H1 (cell line): ENCODE results near the gene MEGF11. TPM values are rescaled to one million over a fixed set of nuclear protein-coding genes. Genes with fewer than 3 reads are reported as not detected.

ENCODE experiments used
- CTCF ChIA-PET: fragments of 300-600 bp; sonication (Branson Sonifier 250); formaldehyde crosslinking; loops from one replicate; lab custom pipeline; 2021; ENCODE audit not compliant: partially characterized antibody; lab: Charles Lee
- POLR2A ChIA-PET: fragments of 300-600 bp; sonication (Branson Sonifier 250); formaldehyde crosslinking; loops from one replicate; lab custom pipeline; 2021; ENCODE audit warnings: inconsistent platforms; ENCODE audit not compliant: partially characterized antibody; lab: Charles Lee
- DNase-seq, 2 experiments: peaks; one replicate each; pipeline versions ENCODE4 v3.0.0 to v3.0.0-alpha.2; 2010 to 2022; ENCODE audit warnings: low spot score in 2 of 2, low read depth in 1 of 2, mixed read lengths in 1 of 2
- FAIRE-seq: peaks from 2 replicates; lab custom pipeline; 2011; peaks lifted over from hg19 to GRCh38; lab: Jason Lieb, UNC
- H2AFZ ChIP-seq: 2 replicates; pipeline ENCODE4 v1.8.1; 2012; ENCODE audit warnings: low read length, inconsistent platforms
- H2AK5ac ChIP-seq: 2 replicates; pipeline ENCODE4 v1.6.1; 2013; ENCODE audit warnings: low read depth, low read length
- H2BK120ac ChIP-seq: replicated peaks from 2 replicates; pipeline ENCODE3; 2013; ENCODE audit warnings: low read depth, low read length, inconsistent platforms
- H2BK12ac ChIP-seq: 2 replicates; pipeline ENCODE4 v1.6.1; 2013; ENCODE audit warnings: low read depth, low read length
- H2BK15ac ChIP-seq: 2 replicates; pipeline ENCODE4 v1.6.1; 2013; ENCODE audit warnings: low read length
- H2BK20ac ChIP-seq: 2 replicates; pipeline ENCODE4 v1.6.1; 2013; ENCODE audit warnings: low read length
- H2BK5ac ChIP-seq: 2 replicates; pipeline ENCODE4 v1.6.1; 2013; ENCODE audit warnings: low read depth, low read length
- H3K14ac ChIP-seq: 2 replicates; pipeline ENCODE4 v1.6.1; 2013; ENCODE audit warnings: inconsistent platforms; ENCODE audit not compliant: insufficient read length
- H3K18ac ChIP-seq: 2 replicates; pipeline ENCODE4 v1.6.1; 2013; ENCODE audit warnings: low read length; ENCODE audit errors: extremely low read depth
- H3K23ac ChIP-seq: 2 replicates; pipeline ENCODE4 v1.6.1; 2013; ENCODE audit warnings: inconsistent platforms; ENCODE audit not compliant: insufficient read length
- H3K23me2 ChIP-seq: 2 replicates; pipeline ENCODE4 v1.6.1; 2013; ENCODE audit warnings: low read depth, low read length
- H3K27ac ChIP-seq: 2 replicates; pipeline ENCODE4 v1.6.1; 2011; ENCODE audit warnings: low read depth, low read length, inconsistent platforms
- H3K27me3 ChIP-seq, 4 experiments: replicated peaks in 1 of 4; 1 replicate in 1 of 4; 2 replicates in 3 of 4; pipeline versions ENCODE4 v1.6.1 to v1.8.1; 2011 to 2013; ENCODE audit warnings: low read length in 3 of 4, mild to moderate bottlenecking in 3 of 4, inconsistent platforms in 2 of 4, mixed read lengths in 2 of 4, moderate library complexity in 1 of 4; ENCODE audit not compliant: control insufficient read depth in 3 of 4, insufficient read depth in 3 of 4; ENCODE audit errors: extremely low read depth in 1 of 4
- H3K36me3 ChIP-seq, 4 experiments: 2 replicates each; pipeline versions ENCODE4 v1.6.1 to v1.8.1; 2011 to 2013; ENCODE audit warnings: mild to moderate bottlenecking in 4 of 4, low read length in 3 of 4, moderate library complexity in 2 of 4, control low read depth in 1 of 4, inconsistent platforms in 1 of 4; ENCODE audit not compliant: insufficient read depth in 4 of 4, control insufficient read depth in 2 of 4
- H3K4ac ChIP-seq: replicated peaks from 2 replicates; pipeline ENCODE3; 2013; ENCODE audit warnings: low read length, low read depth, mixed read lengths, inconsistent platforms; ENCODE audit not compliant: insufficient read length
- H3K4me1 ChIP-seq, 4 experiments: replicated peaks in 1 of 4; 1 replicate in 1 of 4; 2 replicates in 3 of 4; pipeline versions ENCODE4 v1.6.1 to v1.8.1; 2011 to 2013; ENCODE audit warnings: low read length in 3 of 4, inconsistent platforms in 2 of 4, mixed read lengths in 1 of 4; ENCODE audit not compliant: insufficient read depth in 4 of 4, control insufficient read depth in 3 of 4
- H3K4me2 ChIP-seq, 2 experiments: 2 replicates each; pipeline versions ENCODE4 v1.6.1 to v1.8.1; 2011 to 2013; ENCODE audit warnings: low read depth in 2 of 2, low read length in 2 of 2, control low read depth in 1 of 2, inconsistent platforms in 1 of 2, mild to moderate bottlenecking in 1 of 2; ENCODE audit not compliant: insufficient read depth in 1 of 2
- H3K4me3 ChIP-seq, 4 experiments: fragments of 200-600, 300-600 bp in 1 of 4; sonication (generic), shearing (Covaris generic), sonication (Bioruptor Twin) in 1 of 4; 2 replicates each; pipeline versions ENCODE4 v1.5.1 to v1.8.1; 2011 to 2016; ENCODE audit warnings: low read length in 4 of 4, low read depth in 3 of 4, control low read depth in 2 of 4, inconsistent platforms in 2 of 4, mild to moderate bottlenecking in 2 of 4, mixed read lengths in 1 of 4, moderate library complexity in 1 of 4; ENCODE audit not compliant: insufficient read depth in 2 of 4; ENCODE audit errors: extremely low read depth in 1 of 4
- H3K56ac ChIP-seq: replicated peaks from 2 replicates; pipeline ENCODE3; 2013; ENCODE audit warnings: low read depth, mild to moderate bottlenecking, mixed read lengths, low read length, inconsistent platforms; ENCODE audit not compliant: insufficient read length
- H3K79me1 ChIP-seq: 2 replicates; pipeline ENCODE4 v1.6.1; 2013; ENCODE audit warnings: low read depth, low read length, control low read depth
- H3K79me2 ChIP-seq, 2 experiments: 2 replicates each; pipeline versions ENCODE4 v1.6.1 to v1.8.1; 2012 to 2013; ENCODE audit warnings: low read length in 2 of 2, mild to moderate bottlenecking in 2 of 2, inconsistent platforms in 1 of 2; ENCODE audit not compliant: insufficient read depth in 2 of 2, control insufficient read depth in 1 of 2
- H3K9ac ChIP-seq, 4 experiments: replicated peaks in 1 of 4; 1 replicate in 1 of 4; 2 replicates in 3 of 4; pipeline versions ENCODE4 v1.6.1 to v1.8.1; 2011 to 2013; ENCODE audit warnings: low read depth in 3 of 4, low read length in 3 of 4, control low read depth in 2 of 4, mild to moderate bottlenecking in 2 of 4, moderate library complexity in 2 of 4, inconsistent platforms in 1 of 4; ENCODE audit errors: extremely low read depth in 1 of 4
- H3K9me3 ChIP-seq, 2 experiments: 2 replicates each; pipeline versions ENCODE4 v1.6.1 to v1.8.1; 2012 to 2013; ENCODE audit warnings: mild to moderate bottlenecking in 2 of 2, moderate library complexity in 2 of 2, control low read depth in 1 of 2, inconsistent platforms in 1 of 2, low read depth in 1 of 2, low read length in 1 of 2, mixed read lengths in 1 of 2; ENCODE audit not compliant: insufficient read depth in 2 of 2
- H4K20me1 ChIP-seq, 2 experiments: replicated peaks in 1 of 2; 2 replicates each; pipeline versions ENCODE3 to v1.8.1; 2011 to 2013; ENCODE audit warnings: inconsistent platforms in 2 of 2, low read length in 2 of 2, mild to moderate bottlenecking in 1 of 2; ENCODE audit not compliant: insufficient read depth in 2 of 2, control insufficient read depth in 1 of 2
- H4K5ac ChIP-seq: 2 replicates; pipeline ENCODE4 v1.6.1; 2013; ENCODE audit warnings: low read length, low read depth, mixed read lengths, inconsistent platforms; ENCODE audit not compliant: insufficient read length
- H4K8ac ChIP-seq: 2 replicates; pipeline ENCODE4 v1.8.0; 2013; ENCODE audit warnings: mild to moderate bottlenecking, moderate library complexity, low read length, inconsistent platforms; ENCODE audit not compliant: insufficient read depth; ENCODE audit errors: extremely low read depth
- H4K91ac ChIP-seq: replicated peaks from 2 replicates; pipeline ENCODE3; 2013; ENCODE audit warnings: low read length, mixed read lengths, inconsistent platforms; ENCODE audit not compliant: insufficient read length
- ATF3 ChIP-seq: IDR thresholded peaks from 2 replicates; pipeline ENCODE4 v1.6.1; 2011; ENCODE audit warnings: low read depth, mild to moderate bottlenecking, low read length; ENCODE audit not compliant: insufficient read depth
- CBX5 ChIP-seq: fragments of 300-800, 300-1000 bp; sonication (generic); IDR thresholded peaks from 2 replicates; pipeline ENCODE4 v1.7.1; 2016; ENCODE audit warnings: antibody characterized with exemption, low read length, low read depth
- CREB1 ChIP-seq: IDR thresholded peaks from 2 replicates; pipeline ENCODE4 v1.6.1; 2012; ENCODE audit warnings: inconsistent platforms
- EZH2 ChIP-seq: fragments of 200-600 bp; sonication (generic); IDR thresholded peaks from 2 replicates; pipeline ENCODE4 v1.7.1; 2012; ENCODE audit warnings: low read depth, mild to moderate bottlenecking, moderate library complexity, low read length, inconsistent platforms; ENCODE audit not compliant: severe bottlenecking
- GABPA ChIP-seq: IDR thresholded peaks from 2 replicates; pipeline ENCODE4 v1.6.1; 2011; ENCODE audit warnings: mild to moderate bottlenecking, low read length, moderate library complexity, borderline replicate concordance; ENCODE audit not compliant: insufficient read depth
- KDM4A ChIP-seq: IDR thresholded peaks from one replicate; pipeline ENCODE4 v1.7.1; 2012; ENCODE audit warnings: low read depth, mild to moderate bottlenecking, moderate library complexity, low read length, inconsistent platforms; ENCODE audit not compliant: severe bottlenecking
- KDM5A ChIP-seq: fragments of 200-600 bp; IDR thresholded peaks from 2 replicates; pipeline ENCODE4 v1.7.1; 2012; ENCODE audit warnings: mild to moderate bottlenecking, low read length, inconsistent platforms, mixed read lengths
- MAFK ChIP-seq: IDR thresholded peaks from 2 replicates; pipeline ENCODE4 v1.6.1; 2012; ENCODE audit warnings: low read depth, mild to moderate bottlenecking, improper control_type of control experiment, low read length
- MAX ChIP-seq: IDR thresholded peaks from 2 replicates; pipeline ENCODE4 v1.6.1; 2012; ENCODE audit warnings: inconsistent platforms
- POLR2A ChIP-seq, 2 experiments: IDR thresholded peaks; 1 replicate in 1 of 2; 2 replicates in 1 of 2; pipeline ENCODE4 v1.6.1; 2011; ENCODE audit warnings: low read depth in 2 of 2, low read length in 2 of 2, mild to moderate bottlenecking in 2 of 2; ENCODE audit errors: control extremely low read depth in 1 of 2
- RFX5 ChIP-seq: IDR thresholded peaks from 2 replicates; pipeline ENCODE4 v1.6.1; 2011; ENCODE audit warnings: low read depth, low read length, improper control_type of control experiment, borderline replicate concordance
- SIRT6 ChIP-seq: IDR thresholded peaks from one replicate; pipeline ENCODE4 v1.7.1; 2012; ENCODE audit warnings: low read length, inconsistent platforms
- TAF1 ChIP-seq: IDR thresholded peaks from 2 replicates; pipeline ENCODE4 v1.6.1; 2011; ENCODE audit warnings: mild to moderate bottlenecking, low read depth, low read length
- TBP ChIP-seq: IDR thresholded peaks from 2 replicates; pipeline ENCODE4 v1.6.1; 2011; ENCODE audit warnings: low read depth, low read length, improper control_type of control experiment
- ZNF274 ChIP-seq: IDR thresholded peaks from 2 replicates; pipeline ENCODE4 v1.7.0; 2012; ENCODE audit warnings: low read length, borderline replicate concordance; ENCODE audit errors: extremely low read depth
- WGBS, 2 experiments: shearing (Covaris generic) in 1 of 2; methylation state at CpG; one replicate each; pipeline versions ENCODE4 v1.1.6 to v1.1.7; 2013 to 2015; ENCODE audit warnings: low lambda C conversion rate in 2 of 2, mixed read lengths in 2 of 2, inconsistent platforms in 1 of 2, low coverage in 1 of 2, missing lambda C conversion rate in 1 of 2; ENCODE audit not compliant: insufficient replicate concordance in 2 of 2, insufficient coverage in 1 of 2, insufficient read length in 1 of 2; ENCODE audit errors: extremely low coverage in 1 of 2, missing lambda C conversion rate in 1 of 2; 5-methylcytosine and 5-hydroxymethylcytosine counted together
- polyA plus RNA-seq, 7 experiments: library from polyadenylated mRNA; depleted of rRNA in 3 of 7; stranded (reverse) in 5 of 7; unstranded in 2 of 7; fragments of >200 nt in 5 of 7; fragments of 200-250 nt in 2 of 7; gene quantifications; 1 replicate in 5 of 7; 2 replicates in 1 of 7; 4 replicates in 1 of 7; pipeline versions ENCODE4 v1.2.1 to v1.2.3, GENCODE V29; 2011 to 2013; ENCODE audit warnings: missing spikeins in 2 of 7, mixed read lengths in 2 of 7
- total RNA-seq: library from RNA; stranded (reverse); fragmentation: NEBNext Ultra II Directional; extraction: Animal tissue kit (Norgen Biotek cat#: 25700); gene quantifications from 2 replicates; pipeline ENCODE4 v1.2.1, GENCODE V29; 2021

MEGF11 gene
- total and polyA plus RNA-seq, 2 of the 8 experiments (the other 6 are each of a cell fraction or from before 2014, with no cell fraction given) = 4.4 to 4.8 TPM

- Histone ChIP-seq H3K79me1 (no peaks in the 10 kb centered on the region), H2AK5ac (no peak overlapping the region), H3K9me3 (no peaks in the 10 kb centered on the region), H4K8ac (no peak overlapping the region), H4K5ac (no peak overlapping the region), H2BK120ac (no peak overlapping the region), H2BK5ac (no peak overlapping the region), H3K4me3 (no peak overlapping the region), H3K4ac (no peak overlapping the region), H3K9ac (no peak overlapping the region), H3K23ac (no peak overlapping the region), H2BK15ac (no peak overlapping the region), H2BK12ac (no peak overlapping the region), H2AFZ (no peak overlapping the region), H4K20me1 (no peaks in the 10 kb centered on the region), H3K36me3 (no peaks in the 10 kb centered on the region), H3K14ac (no peak overlapping the region), H3K4me1 (peaks cover 0 to 9% (median 4%) of the 10 kb centered on the region in 4 experiments; a peak in 6 of 7 replicates), H3K4me2 (no peak overlapping the region), H3K18ac (no peak overlapping the region), H3K56ac (no peak overlapping the region), H4K91ac (no peak overlapping the region), H3K23me2 (peaks cover 21% of the 10 kb centered on the region), H2BK20ac (no peak overlapping the region), H3K27me3 (peaks cover 17 to 48% (median 43%) of the 10 kb centered on the region in 4 experiments), H3K27ac (no peak overlapping the region), H3K79me2 (no peaks in the 10 kb centered on the region)
- ChIA-PET POLR2A (no interaction called here), CTCF (interaction anchor here (0.6 kb wide), 1 partner anchor 50 kb away, joined by 3 read pairs; no protein-coding TSS in a partner anchor)
- FAIRE-seq (no peak), DNase-seq (no peak)
- 73% methylated on average over 3 of the region's 3 CpGs; no CpG with 5 or more reads in 1 of the 2 experiments for WGBS, 2 experiments
- TF ChIP-seq ZNF274 = no peak
- TF ChIP-seq KDM5A = no peak
- no peak for TF ChIP-seq POLR2A (IDR thresholded peaks at IDR 0.05; ENCODE audit: control extremely low read depth in 1 of 2, low read depth in 2 of 2, low read length in 2 of 2)
- no peak for TF ChIP-seq EZH2
- TF ChIP-seq CBX5 = no peak
- no peak for TF ChIP-seq SIRT6
- no peak for TF ChIP-seq ATF3
- TF ChIP-seq CREB1 = no peak
- no peak for TF ChIP-seq KDM4A
- no peak for TF ChIP-seq GABPA
- no peak for TF ChIP-seq MAFK
- TF ChIP-seq TBP = no peak
- no peak for TF ChIP-seq TAF1
- TF ChIP-seq MAX = no peak
- no peak for TF ChIP-seq RFX5
Measured at GRCh38 chr15:66256692-66257091, 3.1 kb upstream of the MEGF11 start.
